OCI-LY3 (cell line): ENCODE measurements around the gene TMEM125.

Experiments
- H2AFZ ChIP-seq: fragments of 200-600, 300-600 bp; shearing (Covaris generic); 2 replicates; pipeline ENCODE4 v1.6.0; 2014; ENCODE audit warnings: antibody characterized with exemption, low read depth, low read length
- H3K27ac ChIP-seq: fragments of 200-600, 300-600 bp; sonication (generic); 2 replicates; pipeline ENCODE4 v1.5.1; 2014; ENCODE audit warnings: mild to moderate bottlenecking, low read length, moderate library complexity, mixed read lengths
- H3K27me3 ChIP-seq: fragments of 200-600, 300-600 bp; sonication (generic); 2 replicates; pipeline ENCODE4 v1.6.1; 2014; ENCODE audit warnings: low read depth, low read length, mixed read lengths
- H3K36me3 ChIP-seq: fragments of 200-600, 300-600 bp; sonication (generic); replicated peaks from 2 replicates; pipeline ENCODE3; 2014; ENCODE audit warnings: low read depth, low read length, mixed read lengths
- H3K4me1 ChIP-seq: fragments of 300-600, 200-600 bp; sonication (generic); 2 replicates; pipeline ENCODE4 v1.6.1; 2014; ENCODE audit warnings: low read length, mixed read lengths
- H3K4me2 ChIP-seq: fragments of 200-600, 300-600 bp; sonication (generic); 2 replicates; pipeline ENCODE4 v1.6.1; 2014; ENCODE audit warnings: low read length, mixed read lengths
- H3K4me3 ChIP-seq: fragments of 300-600, 200-600 bp; sonication (generic); 2 replicates; pipeline ENCODE4 v1.5.1; 2014; ENCODE audit warnings: antibody characterized with exemption, mild to moderate bottlenecking, low read length, moderate library complexity
- H3K79me2 ChIP-seq: fragments of 300-600, 200-600 bp; shearing (Covaris generic); 2 replicates; pipeline ENCODE4 v1.6.1; 2014; ENCODE audit warnings: mild to moderate bottlenecking, low read length, mixed read lengths
- H3K9ac ChIP-seq: fragments of 300-600, 200-600 bp; shearing (Covaris generic); 2 replicates; pipeline ENCODE4 v1.6.0; 2014; ENCODE audit warnings: mild to moderate bottlenecking, low read length, moderate library complexity
- H3K9me3 ChIP-seq: fragments of 200-600, 300-600 bp; shearing (Covaris generic); 2 replicates; pipeline ENCODE4 v1.6.1; 2014; ENCODE audit warnings: low read length, mixed read lengths; ENCODE audit not compliant: insufficient read depth
- H4K20me1 ChIP-seq: fragments of 200-600, 300-600 bp; sonication (generic); 2 replicates; pipeline ENCODE4 v1.6.1; 2016; ENCODE audit warnings: low read length, mixed read lengths; ENCODE audit not compliant: insufficient read depth
- CTCF ChIP-seq: fragments of 200-600, 300-600 bp; sonication (generic); IDR thresholded peaks from 2 replicates; pipeline ENCODE4 v1.5.1; 2014; ENCODE audit warnings: antibody characterized with exemption, low read length, low read depth
- EZH2phosphoT487 ChIP-seq: fragments of 200-600 bp; shearing (Covaris generic); IDR thresholded peaks from 2 replicates; pipeline ENCODE4 v1.6.1; 2018; ENCODE audit warnings: antibody characterized with exemption, mixed run types, low read depth

TMEM125 gene

GRCh38 chr1:43225168-43225567 lies 44.6 kb upstream of the TMEM125 start:
- H3K9ac ChIP-seq = no peak overlapping the region
- no peaks in the 10 kb centered on the region for H3K27me3 ChIP-seq
- no peak overlapping the region for H3K27ac ChIP-seq
- no peaks in the 10 kb centered on the region for H3K9me3 ChIP-seq
- H4K20me1 ChIP-seq = no peaks in the 10 kb centered on the region
- H2AFZ ChIP-seq = no peak overlapping the region
- no peak for TF ChIP-seq EZH2phosphoT487
- TF ChIP-seq CTCF = no peak
- peaks cover 45% of the 10 kb centered on the region for H3K4me1 ChIP-seq
- no peaks in the 10 kb centered on the region for H3K36me3 ChIP-seq
- no peaks in the 10 kb centered on the region for H3K79me2 ChIP-seq
- H3K4me3 ChIP-seq = no peak overlapping the region
- H3K4me2 ChIP-seq = no peak overlapping the region

DNA sequence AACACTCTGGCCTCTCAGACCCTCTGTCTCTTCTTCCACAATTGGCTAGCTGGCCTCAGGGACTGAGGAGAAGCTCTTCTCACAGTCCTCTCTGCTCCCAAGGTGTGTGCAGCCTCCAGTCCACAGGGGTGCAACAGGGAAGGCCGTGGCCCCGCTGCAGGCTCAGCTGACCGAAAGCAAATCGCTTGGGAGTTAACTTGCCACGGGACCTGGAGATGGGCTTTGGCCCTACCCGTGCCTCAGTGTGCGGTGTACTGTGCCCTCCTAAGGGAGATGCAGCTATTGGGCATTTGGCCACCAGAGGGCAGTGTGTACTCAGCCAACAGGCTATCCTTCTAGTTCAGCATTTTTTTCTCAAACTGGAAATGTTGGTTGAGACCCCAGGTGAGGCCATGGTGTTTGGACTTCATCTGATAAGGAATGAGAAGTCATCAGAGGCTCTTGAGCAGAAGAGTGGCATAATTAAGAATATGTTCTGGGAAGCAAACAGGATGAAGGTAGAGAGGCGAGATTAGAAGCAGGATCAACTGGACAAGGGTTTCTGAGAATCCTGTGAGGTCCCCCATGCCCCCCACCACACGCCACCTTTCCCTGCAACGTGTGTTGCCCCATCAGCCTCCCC lies 42.5 kb upstream of the TMEM125 start:
- Histone ChIP-seq H4K20me1 (no peaks in the 10 kb centered on the region), H3K27ac (peak overlapping the region; percentile 44), H3K4me3 (peak overlapping the region; percentile 34), H3K9ac (peak overlapping the region; percentile 30), H2AFZ (peak overlapping the region; percentile 14; the same call in 1 of the 2 replicates), H3K27me3 (no peaks in the 10 kb centered on the region), H3K9me3 (no peaks in the 10 kb centered on the region), H3K36me3 (no peaks in the 10 kb centered on the region), H3K79me2 (no peaks in the 10 kb centered on the region), H3K4me2 (peak overlapping the region; percentile 65), H3K4me1 (peaks cover 24% of the 10 kb centered on the region)
- TF ChIP-seq EZH2phosphoT487 = no peak
- peak; percentile 81 for TF ChIP-seq CTCF

DNA sequence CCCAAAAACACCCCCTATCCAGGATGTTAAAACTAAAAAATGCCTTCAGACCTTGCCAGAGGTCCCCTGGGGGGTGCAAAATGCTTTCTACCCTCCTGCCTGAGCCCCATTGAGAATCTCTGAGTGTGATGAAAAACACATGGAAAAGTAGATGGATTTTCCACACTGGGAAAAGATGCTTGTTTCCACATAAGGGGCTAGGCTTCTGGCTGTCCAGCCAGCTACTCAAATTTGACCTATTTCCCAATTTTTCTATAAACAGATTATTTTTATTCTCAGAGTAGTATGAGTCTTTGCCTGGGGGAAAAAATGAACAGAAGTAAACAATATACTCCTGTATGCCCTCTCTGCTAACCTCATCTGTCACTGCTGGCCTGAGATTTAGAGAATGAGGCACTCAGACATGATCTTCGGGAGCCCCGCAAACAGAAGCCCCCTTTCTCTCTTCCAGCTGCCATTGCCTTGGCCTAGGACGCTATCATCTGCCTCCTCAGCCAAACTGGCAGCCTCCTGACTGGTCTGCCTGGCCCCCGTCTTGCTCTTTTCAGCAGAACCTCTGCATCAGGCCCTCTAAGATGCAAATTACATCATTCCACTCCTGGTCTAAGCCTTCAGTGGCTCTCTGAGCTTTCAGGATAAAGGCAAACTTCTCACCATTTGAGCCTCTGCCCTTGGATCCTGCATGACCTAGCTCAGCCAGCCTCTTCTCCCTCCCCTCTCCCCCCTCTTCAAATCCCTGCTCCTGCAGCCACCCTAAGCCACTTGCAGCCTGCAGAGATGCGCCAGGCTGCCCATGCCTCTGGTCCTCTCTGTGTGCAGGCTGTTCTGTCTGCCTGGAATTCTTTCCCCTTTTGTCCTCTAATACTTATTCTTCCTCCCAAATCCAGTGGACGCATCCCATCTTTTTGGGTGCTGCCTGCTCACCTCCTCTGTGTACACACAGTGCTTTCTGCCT lies 39.7 kb upstream of the TMEM125 start:
- H3K4me1 ChIP-seq = peaks cover 18% of the 10 kb centered on the region
- H3K4me3 ChIP-seq = no peak overlapping the region
- no peaks in the 10 kb centered on the region for H3K27me3 ChIP-seq
- no peaks in the 10 kb centered on the region for H3K79me2 ChIP-seq
- no peak for TF ChIP-seq EZH2phosphoT487
- no peak for TF ChIP-seq CTCF
- no peak overlapping the region for H3K9ac ChIP-seq
- no peak overlapping the region for H3K4me2 ChIP-seq
- no peaks in the 10 kb centered on the region for H4K20me1 ChIP-seq
- no peak overlapping the region for H2AFZ ChIP-seq
- no peak overlapping the region for H3K27ac ChIP-seq
- H3K36me3 ChIP-seq = no peaks in the 10 kb centered on the region
- H3K9me3 ChIP-seq = no peaks in the 10 kb centered on the region

GRCh38 chr1:43232074-43232473 lies 37.7 kb upstream of the TMEM125 start:
- Histone ChIP-seq H3K4me1 (peaks cover 4% of the 10 kb centered on the region), H3K27ac (no peak overlapping the region), H3K27me3 (no peaks in the 10 kb centered on the region), H2AFZ (no peak overlapping the region), H3K36me3 (no peaks in the 10 kb centered on the region), H3K4me2 (no peak overlapping the region), H4K20me1 (no peaks in the 10 kb centered on the region), H3K79me2 (no peaks in the 10 kb centered on the region), H3K4me3 (no peak overlapping the region), H3K9ac (no peak overlapping the region), H3K9me3 (no peaks in the 10 kb centered on the region)
- TF ChIP-seq CTCF = no peak
- TF ChIP-seq EZH2phosphoT487 = no peak
